HepG2 (cell line): Measurements from ENCODE around the gene CA4.

Source experiments
- MXI1 ChIP-seq: IDR thresholded peaks from 3 replicates; pipeline ENCODE4 v1.6.1; 2012; ENCODE audit warnings: low read depth, low read length, inconsistent platforms, borderline replicate concordance
- SMAD1 ChIP-seq: sonication (generic); formaldehyde crosslinking; IDR thresholded peaks from 2 replicates; pipeline ENCODE4 v1.4.0; 2020; ENCODE audit warnings: missing genetic modification reagents, low read depth, mild to moderate bottlenecking, borderline replicate concordance
- TARDBP ChIP-seq: sonication (generic); formaldehyde crosslinking; IDR thresholded peaks from 2 replicates; pipeline ENCODE4 v1.8.0; 2022; ENCODE audit warnings: mild to moderate bottlenecking, missing genetic modification reagents
- TF ChIP-seq, protein P1 (sequence below): sonication (generic); formaldehyde crosslinking; IDR thresholded peaks from 2 replicates; pipeline ENCODE4 v1.5.0; 2020; ENCODE audit warnings: mild to moderate bottlenecking, missing genetic modification reagents, moderate library complexity

DNA sequence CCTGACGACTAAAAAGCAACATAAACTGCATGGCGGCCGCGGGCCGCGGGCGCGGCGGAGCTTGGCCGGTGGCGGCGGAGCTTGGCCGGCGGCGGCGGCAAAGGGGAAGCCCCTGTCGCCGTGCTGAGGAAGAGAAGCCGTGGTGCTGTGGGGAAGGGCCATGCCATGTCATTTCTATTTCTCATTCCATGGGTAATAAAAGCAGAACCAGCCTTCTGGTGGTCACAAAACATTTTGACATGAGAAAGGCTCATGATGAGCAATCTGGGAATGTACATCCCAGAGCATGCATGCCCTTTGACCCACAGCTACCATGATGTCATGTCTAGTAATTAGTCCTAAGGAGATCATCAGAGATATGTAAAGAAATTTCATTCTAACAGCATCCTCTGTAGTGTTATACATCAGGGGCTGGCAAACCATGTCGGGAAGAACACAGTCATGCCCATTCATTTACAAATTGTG lies 47.1 kb upstream of the CA4 start:
- TF ChIP-seq, protein P1, sequence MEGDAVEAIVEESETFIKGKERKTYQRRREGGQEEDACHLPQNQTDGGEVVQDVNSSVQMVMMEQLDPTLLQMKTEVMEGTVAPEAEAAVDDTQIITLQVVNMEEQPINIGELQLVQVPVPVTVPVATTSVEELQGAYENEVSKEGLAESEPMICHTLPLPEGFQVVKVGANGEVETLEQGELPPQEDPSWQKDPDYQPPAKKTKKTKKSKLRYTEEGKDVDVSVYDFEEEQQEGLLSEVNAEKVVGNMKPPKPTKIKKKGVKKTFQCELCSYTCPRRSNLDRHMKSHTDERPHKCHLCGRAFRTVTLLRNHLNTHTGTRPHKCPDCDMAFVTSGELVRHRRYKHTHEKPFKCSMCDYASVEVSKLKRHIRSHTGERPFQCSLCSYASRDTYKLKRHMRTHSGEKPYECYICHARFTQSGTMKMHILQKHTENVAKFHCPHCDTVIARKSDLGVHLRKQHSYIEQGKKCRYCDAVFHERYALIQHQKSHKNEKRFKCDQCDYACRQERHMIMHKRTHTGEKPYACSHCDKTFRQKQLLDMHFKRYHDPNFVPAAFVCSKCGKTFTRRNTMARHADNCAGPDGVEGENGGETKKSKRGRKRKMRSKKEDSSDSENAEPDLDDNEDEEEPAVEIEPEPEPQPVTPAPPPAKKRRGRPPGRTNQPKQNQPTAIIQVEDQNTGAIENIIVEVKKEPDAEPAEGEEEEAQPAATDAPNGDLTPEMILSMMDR = no peak
- TF ChIP-seq TARDBP (no peak), MXI1 (no peak), SMAD1 (CRISPR knock-in tag) (no peak)
